ENCODE measurements around the gene VRK2.

VRK2 gene

DNA sequence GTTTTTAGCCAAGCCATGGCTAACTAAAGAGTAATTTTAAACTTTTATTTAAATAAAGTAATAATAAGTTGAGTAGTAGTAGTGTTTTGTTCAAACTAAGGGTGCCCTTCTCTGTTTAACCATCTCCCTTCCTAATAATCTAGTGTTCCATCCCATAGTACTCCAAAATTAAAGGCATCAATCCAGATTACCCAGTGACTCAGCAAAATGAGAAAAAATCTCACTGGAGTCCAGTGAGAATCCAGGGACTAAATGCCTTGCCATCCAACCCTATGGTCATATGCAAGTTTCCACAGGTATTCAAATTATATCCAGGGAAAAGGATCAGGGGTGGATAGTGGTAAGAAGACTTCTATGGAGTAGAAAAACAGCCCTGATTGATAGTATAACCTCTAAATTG, 19.6 kb upstream of the VRK2 start:
- Histone ChIP-seq H3K4me3 (ENCODE audit: low read depth in 1 of 2, low read length in 2 of 2) (no peak overlapping the region), H3K27me3 (ENCODE audit: insufficient read depth, low read length, poor library complexity) (no peaks in the 10 kb centered on the region), H3K36me3 (ENCODE audit: insufficient read depth, low read length) (no peaks in the 10 kb centered on the region), H2AFZ (ENCODE audit: low read depth, low read length) (no peak overlapping the region), H4K20me1 (ENCODE audit: insufficient read depth, low read length) (no peaks in the 10 kb centered on the region), H3K27ac (ENCODE audit: low read length) (no peak overlapping the region), H3K9ac (ENCODE audit: low read depth, low read length) (no peak overlapping the region), H3K4me1 (ENCODE audit: insufficient read depth, low read length) (no peaks in the 10 kb centered on the region), H3K9me3 (ENCODE audit: insufficient read depth, low read length, severe bottlenecking) (no peaks in the 10 kb centered on the region), H3K4me2 (ENCODE audit: insufficient read depth, low read length) (no peak overlapping the region), H3K79me2 (ENCODE audit: insufficient read depth, low read length) (no peaks in the 10 kb centered on the region)
- no peak for ATAC-seq (ENCODE audit: insufficient read depth, low read depth)
- DNase-seq = no peak
- TF ChIP-seq, protein P1, sequence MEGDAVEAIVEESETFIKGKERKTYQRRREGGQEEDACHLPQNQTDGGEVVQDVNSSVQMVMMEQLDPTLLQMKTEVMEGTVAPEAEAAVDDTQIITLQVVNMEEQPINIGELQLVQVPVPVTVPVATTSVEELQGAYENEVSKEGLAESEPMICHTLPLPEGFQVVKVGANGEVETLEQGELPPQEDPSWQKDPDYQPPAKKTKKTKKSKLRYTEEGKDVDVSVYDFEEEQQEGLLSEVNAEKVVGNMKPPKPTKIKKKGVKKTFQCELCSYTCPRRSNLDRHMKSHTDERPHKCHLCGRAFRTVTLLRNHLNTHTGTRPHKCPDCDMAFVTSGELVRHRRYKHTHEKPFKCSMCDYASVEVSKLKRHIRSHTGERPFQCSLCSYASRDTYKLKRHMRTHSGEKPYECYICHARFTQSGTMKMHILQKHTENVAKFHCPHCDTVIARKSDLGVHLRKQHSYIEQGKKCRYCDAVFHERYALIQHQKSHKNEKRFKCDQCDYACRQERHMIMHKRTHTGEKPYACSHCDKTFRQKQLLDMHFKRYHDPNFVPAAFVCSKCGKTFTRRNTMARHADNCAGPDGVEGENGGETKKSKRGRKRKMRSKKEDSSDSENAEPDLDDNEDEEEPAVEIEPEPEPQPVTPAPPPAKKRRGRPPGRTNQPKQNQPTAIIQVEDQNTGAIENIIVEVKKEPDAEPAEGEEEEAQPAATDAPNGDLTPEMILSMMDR (IDR thresholded peaks at IDR 0.05; ENCODE audit: borderline replicate concordance, extremely low read depth, low read length, poor library complexity, severe bottlenecking) = no peak
- TF ChIP-seq EZH2 (IDR thresholded peaks at IDR 0.05; ENCODE audit: borderline replicate concordance, low read depth, low read length, severe bottlenecking) = no peak

GRCh38 chr2:58030771-58031170, 15.8 kb upstream of the VRK2 start:
- no peak overlapping the region for H3K4me3 ChIP-seq (ENCODE audit: low read depth in 1 of 2, low read length in 2 of 2)
- H2AFZ ChIP-seq (ENCODE audit: low read depth, low read length) = no peak overlapping the region
- no peak for ATAC-seq (ENCODE audit: insufficient read depth, low read depth)
- H3K79me2 ChIP-seq (ENCODE audit: insufficient read depth, low read length) = no peaks in the 10 kb centered on the region
- no peaks in the 10 kb centered on the region for H3K27me3 ChIP-seq (ENCODE audit: insufficient read depth, low read length, poor library complexity)
- no peaks in the 10 kb centered on the region for H4K20me1 ChIP-seq (ENCODE audit: insufficient read depth, low read length)
- no peaks in the 10 kb centered on the region for H3K4me1 ChIP-seq (ENCODE audit: insufficient read depth, low read length)
- no peak for DNase-seq
- TF ChIP-seq EZH2 (IDR thresholded peaks at IDR 0.05; ENCODE audit: borderline replicate concordance, low read depth, low read length, severe bottlenecking) = no peak
- TF ChIP-seq, protein P1 (IDR thresholded peaks at IDR 0.05; ENCODE audit: borderline replicate concordance, extremely low read depth, low read length, poor library complexity, severe bottlenecking) = no peak
- no peaks in the 10 kb centered on the region for H3K9me3 ChIP-seq (ENCODE audit: insufficient read depth, low read length, severe bottlenecking)
- H3K36me3 ChIP-seq (ENCODE audit: insufficient read depth, low read length) = no peaks in the 10 kb centered on the region
- H3K9ac ChIP-seq (ENCODE audit: low read depth, low read length) = no peak overlapping the region
- no peak overlapping the region for H3K27ac ChIP-seq (ENCODE audit: low read length)
- H3K4me2 ChIP-seq (ENCODE audit: insufficient read depth, low read length) = no peak overlapping the region

- H3K4me3 ChIP-seq (ENCODE audit: low read depth in 1 of 2, low read length in 2 of 2) = no peak overlapping the region
- ATAC-seq (ENCODE audit: insufficient read depth, low read depth) (no peak), DNase-seq (no peak)
- H3K4me1 ChIP-seq (ENCODE audit: insufficient read depth, low read length) = no peaks in the 10 kb centered on the region
- TF ChIP-seq EZH2 (IDR thresholded peaks at IDR 0.05; ENCODE audit: borderline replicate concordance, low read depth, low read length, severe bottlenecking) = no peak
- no peak overlapping the region for H3K4me2 ChIP-seq (ENCODE audit: insufficient read depth, low read length)
- H3K27ac ChIP-seq (ENCODE audit: low read length) = no peak overlapping the region
- H3K27me3 ChIP-seq (ENCODE audit: insufficient read depth, low read length, poor library complexity) = no peaks in the 10 kb centered on the region
- no peak overlapping the region for H2AFZ ChIP-seq (ENCODE audit: low read depth, low read length)
- no peak overlapping the region for H3K9ac ChIP-seq (ENCODE audit: low read depth, low read length)
- H4K20me1 ChIP-seq (ENCODE audit: insufficient read depth, low read length) = no peaks in the 10 kb centered on the region
- H3K79me2 ChIP-seq (ENCODE audit: insufficient read depth, low read length) = no peaks in the 10 kb centered on the region
- H3K36me3 ChIP-seq (ENCODE audit: insufficient read depth, low read length) = no peaks in the 10 kb centered on the region
- H3K9me3 ChIP-seq (ENCODE audit: insufficient read depth, low read length, severe bottlenecking) = no peaks in the 10 kb centered on the region
These were observed 14.4 kb upstream of the VRK2 start for GRCh38 chr2:58032016-58032763.

GRCh38 chr2:58032764-58033080, 13.9 kb upstream of the VRK2 start:
- Histone ChIP-seq H3K9ac (ENCODE audit: low read depth, low read length) (no peak overlapping the region), H3K9me3 (ENCODE audit: insufficient read depth, low read length, severe bottlenecking) (no peaks in the 10 kb centered on the region), H2AFZ (ENCODE audit: low read depth, low read length) (no peak overlapping the region), H3K4me1 (ENCODE audit: insufficient read depth, low read length) (no peaks in the 10 kb centered on the region), H3K27me3 (ENCODE audit: insufficient read depth, low read length, poor library complexity) (no peaks in the 10 kb centered on the region), H4K20me1 (ENCODE audit: insufficient read depth, low read length) (no peaks in the 10 kb centered on the region), H3K36me3 (ENCODE audit: insufficient read depth, low read length) (no peaks in the 10 kb centered on the region), H3K79me2 (ENCODE audit: insufficient read depth, low read length) (no peaks in the 10 kb centered on the region), H3K4me2 (ENCODE audit: insufficient read depth, low read length) (no peak overlapping the region), H3K27ac (ENCODE audit: low read length) (no peak overlapping the region), H3K4me3 (ENCODE audit: low read depth in 1 of 2, low read length in 2 of 2) (no peak overlapping the region)
- TF ChIP-seq, protein P1 (IDR thresholded peaks at IDR 0.05; ENCODE audit: borderline replicate concordance, extremely low read depth, low read length, poor library complexity, severe bottlenecking) = no peak
- TF ChIP-seq EZH2 (IDR thresholded peaks at IDR 0.05; ENCODE audit: borderline replicate concordance, low read depth, low read length, severe bottlenecking) = no peak
- no peak for ATAC-seq (ENCODE audit: insufficient read depth, low read depth)
- no peak for DNase-seq

Data from DND-41 (cell line).